Measurements from ENCODE around the gene COL4A1.

DNA sequence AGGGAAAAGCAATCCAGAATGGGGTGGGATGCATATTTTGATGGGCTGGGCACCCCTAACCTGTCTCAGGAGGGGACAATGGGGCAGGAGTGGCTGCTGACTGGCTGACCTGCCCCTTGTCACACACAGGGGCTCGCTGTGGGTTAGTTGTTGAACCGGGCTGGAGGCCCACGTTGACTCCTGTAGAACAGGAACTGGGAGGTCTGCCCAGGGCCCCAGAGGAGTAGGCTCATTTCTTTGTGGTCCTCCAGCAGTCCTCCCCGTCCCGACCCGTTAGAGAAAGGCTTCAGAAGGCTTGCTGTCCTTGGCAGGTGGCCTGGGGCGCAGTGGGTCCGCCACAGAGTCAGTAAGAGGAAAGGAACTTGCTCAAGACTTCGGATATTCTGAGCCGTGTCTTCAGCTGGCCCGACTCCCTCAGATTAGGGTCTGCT, 70.1 kb downstream of the COL4A1 start:
- TF ChIP-seq, protein P1, sequence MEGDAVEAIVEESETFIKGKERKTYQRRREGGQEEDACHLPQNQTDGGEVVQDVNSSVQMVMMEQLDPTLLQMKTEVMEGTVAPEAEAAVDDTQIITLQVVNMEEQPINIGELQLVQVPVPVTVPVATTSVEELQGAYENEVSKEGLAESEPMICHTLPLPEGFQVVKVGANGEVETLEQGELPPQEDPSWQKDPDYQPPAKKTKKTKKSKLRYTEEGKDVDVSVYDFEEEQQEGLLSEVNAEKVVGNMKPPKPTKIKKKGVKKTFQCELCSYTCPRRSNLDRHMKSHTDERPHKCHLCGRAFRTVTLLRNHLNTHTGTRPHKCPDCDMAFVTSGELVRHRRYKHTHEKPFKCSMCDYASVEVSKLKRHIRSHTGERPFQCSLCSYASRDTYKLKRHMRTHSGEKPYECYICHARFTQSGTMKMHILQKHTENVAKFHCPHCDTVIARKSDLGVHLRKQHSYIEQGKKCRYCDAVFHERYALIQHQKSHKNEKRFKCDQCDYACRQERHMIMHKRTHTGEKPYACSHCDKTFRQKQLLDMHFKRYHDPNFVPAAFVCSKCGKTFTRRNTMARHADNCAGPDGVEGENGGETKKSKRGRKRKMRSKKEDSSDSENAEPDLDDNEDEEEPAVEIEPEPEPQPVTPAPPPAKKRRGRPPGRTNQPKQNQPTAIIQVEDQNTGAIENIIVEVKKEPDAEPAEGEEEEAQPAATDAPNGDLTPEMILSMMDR (IDR thresholded peaks at IDR 0.05): no peak
- TF ChIP-seq MEF2A (IDR thresholded peaks at IDR 0.05; ENCODE audit: borderline replicate concordance, low read depth) (no peak), TAF1 (IDR thresholded peaks at IDR 0.05; ENCODE audit: borderline replicate concordance, low read depth, low read length) (no peak), FOSL2 (IDR thresholded peaks at IDR 0.05; ENCODE audit: borderline replicate concordance, low read depth) (no peak), MXI1 (IDR thresholded peaks at IDR 0.05; ENCODE audit: low read depth, low read length) (no peak), EP300 (IDR thresholded peaks at IDR 0.05; ENCODE audit: borderline replicate concordance in 1 of 2, low read depth in 1 of 2, low read length in 1 of 2) (no peak), EZH2phosphoT487 (IDR thresholded peaks at IDR 0.05; ENCODE audit: borderline replicate concordance, low read depth) (no peak)
